HepG2 (cell line): ENCODE results near the gene FUT8. TPM values are rescaled to one million over a fixed set of nuclear protein-coding genes. Genes with fewer than 3 reads are reported as not detected.
A peak's percentile ranks its signal among the peaks of the same experiment; 100 is the strongest.

Experiments used
- ATAC-seq: fragments of 200-7000 bp; cut with Tn5 transposase; 3 replicates; pipeline ENCODE4 v1.9.1; 2020; ENCODE audit warnings: mild to moderate bottlenecking, moderate library complexity
- BruUV-seq: library from RNA; stranded (reverse); fragments of 400-500 nt; replicated peaks from 2 replicates; lab custom pipeline; 2021; lab: Mats Ljungman, UMichigan
- CTCF ChIA-PET: fragments of 300-600 bp; formaldehyde crosslinking; extraction: SDS; loops from one replicate; lab custom pipeline; 2021; ENCODE audit warnings: low total read pairs, inconsistent platforms, low intra/inter-chr PET ratio; lab: Yijun Ruan, JAX
- POLR2A ChIA-PET: fragments of 350-600 bp; sonication (Branson Sonifier 250); formaldehyde crosslinking; loops from one replicate; lab custom pipeline; 2020; ENCODE audit warnings: antibody characterized with exemption, inconsistent platforms; lab: Yijun Ruan, JAX
- DNase-seq: peaks from one replicate; pipeline ENCODE4 v3.0.0-alpha.2; 2015; ENCODE audit warnings: low spot score
- FAIRE-seq: peaks from 3 replicates; lab custom pipeline; 2011; peaks lifted over from hg19 to GRCh38; lab: Jason Lieb, UNC
- H2AFZ ChIP-seq: one replicate; pipeline ENCODE4 v1.6.1; 2011; ENCODE audit warnings: low read length, inconsistent platforms
- H3K27ac ChIP-seq: fragments of 300-600 bp; 3 replicates; pipeline ENCODE4 v1.8.0; 2011; ENCODE audit warnings: mixed run types, mild to moderate bottlenecking, mixed read lengths, low read length, inconsistent platforms; ENCODE audit not compliant: insufficient read depth; ENCODE audit errors: extremely low read length
- H3K27me3 ChIP-seq, 2 experiments: fragments of 200-600 bp in 1 of 2; 2 replicates in 1 of 2; 3 replicates in 1 of 2; pipeline versions ENCODE4 v1.6.0 to v1.8.0; 2011; ENCODE audit warnings: low read length in 2 of 2, mild to moderate bottlenecking in 2 of 2, moderate library complexity in 2 of 2, inconsistent platforms in 1 of 2; ENCODE audit not compliant: insufficient read depth in 2 of 2, control insufficient read depth in 1 of 2
- H3K36me3 ChIP-seq, 2 experiments: fragments of 200-600 bp in 1 of 2; replicated peaks in 1 of 2; 2 replicates in 1 of 2; 3 replicates in 1 of 2; pipeline versions ENCODE4 v1.5.1 to v1.8.0; 2011; ENCODE audit warnings: low read length in 2 of 2, inconsistent platforms in 1 of 2; ENCODE audit not compliant: insufficient read depth in 2 of 2, control insufficient read depth in 1 of 2
- H3K4me1 ChIP-seq: 2 replicates; pipeline ENCODE4 v1.5.1; 2012; ENCODE audit warnings: low read length, inconsistent platforms; ENCODE audit not compliant: insufficient read depth
- H3K4me2 ChIP-seq: 2 replicates; pipeline ENCODE4 v1.6.0; 2011; ENCODE audit warnings: low read depth, low read length, inconsistent platforms
- H3K4me3 ChIP-seq, 3 experiments: fragments of 200-600 bp in 1 of 3; sonication (generic), shearing (Covaris generic) in 1 of 3; replicated peaks in 1 of 3; 2 replicates each; pipeline ENCODE4 v1.5.1; 2011 to 2016; ENCODE audit warnings: low read length in 3 of 3, inconsistent platforms in 2 of 3, low read depth in 2 of 3, mild to moderate bottlenecking in 2 of 3, control low read depth in 1 of 3, mixed read lengths in 1 of 3; ENCODE audit not compliant: insufficient read depth in 1 of 3
- H3K79me2 ChIP-seq: one replicate; pipeline ENCODE4 v1.6.1; 2011; ENCODE audit warnings: low read length, inconsistent platforms; ENCODE audit not compliant: insufficient read depth
- H3K9ac ChIP-seq: 2 replicates; pipeline ENCODE4 v1.6.0; 2011; ENCODE audit warnings: mild to moderate bottlenecking, low read depth, low read length, inconsistent platforms; ENCODE audit not compliant: insufficient read depth
- H3K9me3 ChIP-seq: 2 replicates; pipeline ENCODE4 v1.5.1; 2012; ENCODE audit warnings: mild to moderate bottlenecking, low read length
- H4K20me1 ChIP-seq: 2 replicates; pipeline ENCODE4 v1.6.0; 2011; ENCODE audit warnings: inconsistent platforms, mild to moderate bottlenecking, low read length, moderate library complexity; ENCODE audit not compliant: insufficient read depth
- CENPBD1 ChIP-seq: sonication (generic); formaldehyde crosslinking; IDR thresholded peaks from 2 replicates; pipeline ENCODE4 v1.8.0; 2022; ENCODE audit warnings: missing genetic modification reagents, low read depth, mild to moderate bottlenecking, borderline replicate concordance
- FOXO4 ChIP-seq: sonication (generic); formaldehyde crosslinking; conservative IDR thresholded peaks from 2 replicates; pipeline ENCODE4 v1.8.1; 2023; ENCODE audit warnings: missing genetic modification reagents
- HOXA5 ChIP-seq: sonication (generic); formaldehyde crosslinking; IDR thresholded peaks from 2 replicates; pipeline ENCODE4 v1.4.0; 2020; ENCODE audit warnings: missing genetic modification reagents
- MED13 ChIP-seq: sonication (generic); formaldehyde crosslinking; IDR thresholded peaks from 2 replicates; pipeline ENCODE4 v1.5.0; 2020; ENCODE audit warnings: missing genetic modification reagents
- MTA3 ChIP-seq: sonication (generic); formaldehyde crosslinking; IDR thresholded peaks from 2 replicates; pipeline ENCODE4 v1.4.0; 2020; ENCODE audit warnings: missing genetic modification reagents
- NAIF1 ChIP-seq: sonication (generic); formaldehyde crosslinking; IDR thresholded peaks from 2 replicates; pipeline ENCODE4 v1.5.0; 2020; ENCODE audit warnings: mild to moderate bottlenecking, missing genetic modification reagents, borderline replicate concordance
- PCBP2 ChIP-seq: fragments of 200-400 bp; formaldehyde crosslinking; optimal IDR thresholded peaks from 2 replicates; pipeline ENCODE3; 2018; ENCODE audit warnings: low read length, low read depth; ENCODE audit not compliant: poor library complexity, severe bottlenecking
- ZNF362 ChIP-seq: sonication (generic); formaldehyde crosslinking; IDR thresholded peaks from 2 replicates; pipeline ENCODE4 v1.4.0; 2020; ENCODE audit warnings: missing genetic modification reagents, mild to moderate bottlenecking, borderline replicate concordance
- ZNF687 ChIP-seq: sonication (generic); formaldehyde crosslinking; IDR thresholded peaks from 2 replicates; pipeline ENCODE4 v1.5.1; 2020; ENCODE audit warnings: mild to moderate bottlenecking, missing genetic modification reagents, moderate library complexity
- WGBS: methylation state at CpG from one replicate; pipeline ENCODE4 v1.1.6; 2017; ENCODE audit warnings: low lambda C conversion rate; 5-methylcytosine and 5-hydroxymethylcytosine counted together
- in situ Hi-C: cut with HindIII; loops from 2 replicates; pipeline ENCODE4 v1.10.0; 2017; ENCODE audit warnings: low pct_unique_long_range_greater_than_20kb; ENCODE audit not compliant: extremely low pct_ligation_motif_present
- intact Hi-C: fragments of 100-400 bp; cut with micrococcal nuclease; formaldehyde crosslinking; loops from one replicate; pipeline ENCODE4 v1.10.0; 2022; ENCODE audit not compliant: unreplicated experiment
- polyA plus RNA-seq, 8 experiments: library from polyadenylated mRNA; depleted of rRNA in 3 of 8; stranded (reverse) in 7 of 8; unstranded in 1 of 8; fragments of >200 nt; fragmentation: Illumina TruSeq in 4 of 8; extraction: Trizol in 4 of 8; gene quantifications; 2 replicates each; pipeline versions ENCODE4 v1.2.1 to v1.2.3, GENCODE V29; 2011 to 2016; ENCODE audit warnings: low read depth in 4 of 8, missing spikeins in 1 of 8, mixed read lengths in 1 of 8; ENCODE audit not compliant: insufficient read depth in 1 of 8
- total RNA-seq, 5 experiments: library from RNA; depleted of rRNA; stranded (reverse); fragments of >200 nt; fragmentation: Illumina TruSeq; extraction: Trizol; gene quantifications; 2 replicates each; pipeline ENCODE4 v1.2.3, GENCODE V29; 2016; ENCODE audit warnings: low read depth in 1 of 5

The FUT8 gene
- total and polyA plus RNA-seq, 2 of the 13 experiments (the other 11 are each of a cell fraction or from before 2014, with no cell fraction given) = 9.3 to 17.5 TPM

GRCh38 chr14:65371784-65372183, 40.7 kb upstream of the FUT8 start:
- H3K4me2 ChIP-seq = no peak overlapping the region
- WGBS = 85% methylated on average over 2 of the region's 2 CpGs
- no peaks in the 10 kb centered on the region for H4K20me1 ChIP-seq
- H3K27ac ChIP-seq = no peak overlapping the region
- POLR2A ChIA-PET = no interaction called here
- TF ChIP-seq FOXO4 (CRISPR knock-in tag) = no peak
- TF ChIP-seq MTA3 (CRISPR knock-in tag) = no peak
- TF ChIP-seq MED13 = no peak
- TF ChIP-seq CENPBD1 (CRISPR knock-in tag) = no peak
- TF ChIP-seq, all 625 proteins: peak for 0
- H3K9ac ChIP-seq = no peak overlapping the region
- peaks cover 8% of the 10 kb centered on the region; the same call in 1 of the 2 replicates for H3K4me1 ChIP-seq
- no peak for FAIRE-seq
- no peak overlapping the region for H3K4me3 ChIP-seq
- BruUV-seq = no TSS peak
- no peaks in the 10 kb centered on the region for H3K9me3 ChIP-seq
- 0 out of 5 replicates have a peak, but pooled peaks cover 0 to 3% of the 10 kb centered on the region in 2 experiments for H3K27me3 ChIP-seq
- no peaks in the 10 kb centered on the region for H3K36me3 ChIP-seq
- CTCF ChIA-PET = no interaction called here
- DNase-seq = no peak
- ATAC-seq = no peak
- H3K79me2 ChIP-seq = no peaks in the 10 kb centered on the region
- intact Hi-C loops = no loop called here
- no peak overlapping the region for H2AFZ ChIP-seq
- in situ Hi-C loops = no loop called here

GRCh38 chr14:65373016-65373670, 39.4 kb upstream of the FUT8 start:
- H3K4me3 ChIP-seq = peak overlapping the region in 1 of 3 experiments; percentile 37; a peak in 2 of 6 replicates
- H3K9ac ChIP-seq = no peak overlapping the region
- CTCF ChIA-PET = interaction anchor here (1.2 kb wide), 1 partner anchor 151 kb away, joined by 3 read pairs; no protein-coding TSS in a partner anchor
- DNase-seq (no peak), ATAC-seq (peak; percentile 62), FAIRE-seq (no peak)
- in situ Hi-C loops (no loop called here), intact Hi-C loops (no loop called here)
- H3K27me3 ChIP-seq = 0 out of 5 replicates have a peak, but pooled peaks cover 0 to 3% of the 10 kb centered on the region in 2 experiments
- no peaks in the 10 kb centered on the region for H3K9me3 ChIP-seq
- H3K36me3 ChIP-seq = no peaks in the 10 kb centered on the region
- peak overlapping the region; percentile 31 for H3K4me2 ChIP-seq
- peak overlapping the region; percentile 23 for H2AFZ ChIP-seq
- no peaks in the 10 kb centered on the region for H3K79me2 ChIP-seq
- 8% methylated on average over 10 of the region's 15 CpGs for WGBS
- POLR2A ChIA-PET = no interaction called here
- H3K4me1 ChIP-seq = peaks cover 8% of the 10 kb centered on the region; the same call in 1 of the 2 replicates
- no peak overlapping the region for H3K27ac ChIP-seq
- BruUV-seq = no TSS peak
- no peaks in the 10 kb centered on the region for H4K20me1 ChIP-seq
- TF ChIP-seq NAIF1 (CRISPR knock-in tag) = no peak
- no peak for TF ChIP-seq PCBP2
- no peak for TF ChIP-seq ZNF687 (CRISPR knock-in tag)
- no peak for TF ChIP-seq ZNF362 (CRISPR knock-in tag)
- no peak for TF ChIP-seq HOXA5
